Eye (tissue), 1 donor: ENCODE measurements around the gene SFRP5.

ENCODE experiments used
- DNase-seq: peaks from one replicate; pipeline ENCODE4 v3.0.0-alpha.2; 2015

The SFRP5 gene

GRCh38 chr10:97785231-97785630, 13.4 kb upstream of the SFRP5 start:
- DNase-seq: no peak

GRCh38 chr10:97784200-97784810, 12.5 kb upstream of the SFRP5 start:
- no peak for DNase-seq

GRCh38 chr10:97782455-97783228, 10.8 kb upstream of the SFRP5 start:
- no peak for DNase-seq

- no peak for DNase-seq
These were observed 10.0 kb upstream of the SFRP5 start for GRCh38 chr10:97781618-97782331.

GRCh38 chr10:97780841-97781617, 9.2 kb upstream of the SFRP5 start:
- no peak for DNase-seq

GRCh38 chr10:97779975-97780374, 8.2 kb upstream of the SFRP5 start:
- DNase-seq: no peak

- DNase-seq: no peak
These were observed 7.7 kb upstream of the SFRP5 start for GRCh38 chr10:97779492-97779891.

GRCh38 chr10:97778452-97779302, 6.9 kb upstream of the SFRP5 start:
- no peak for DNase-seq

GRCh38 chr10:97777143-97777542, 5.3 kb upstream of the SFRP5 start:
- no peak for DNase-seq

GRCh38 chr10:97774811-97775294, 3.1 kb upstream of the SFRP5 start:
- DNase-seq: no peak

GRCh38 chr10:97773096-97773495, 1.3 kb upstream of the SFRP5 start:
- no peak for DNase-seq

- peak; percentile 73 for DNase-seq
These were observed 526 bp downstream of the SFRP5 start for GRCh38 chr10:97771055-97771891.

GRCh38 chr10:97770255-97770654, 1.5 kb downstream of the SFRP5 start:
- no peak for DNase-seq

GRCh38 chr10:97768322-97769315, 3.2 kb downstream of the SFRP5 start:
- DNase-seq: no peak

GRCh38 chr10:97766996-97767924, 4.5 kb downstream of the SFRP5 start:
- no peak for DNase-seq

GRCh38 chr10:97766106-97766810, 5.5 kb downstream of the SFRP5 start:
- no peak for DNase-seq

- DNase-seq: no peak
These were observed 6.6 kb downstream of the SFRP5 start for GRCh38 chr10:97765201-97765600.

- no peak for DNase-seq
These were observed 7.3 kb downstream of the SFRP5 start for GRCh38 chr10:97764519-97764931.
